Dedifferentiated amniotic fluid mesenchymal stem cell (primary cell): ENCODE data around the gene ANKRD11.
"Not testable (repeated sequence)": the region's sequence is repeated elsewhere in the genome, so short reads cannot be mapped to it uniquely, and the experiment has no call there.

Experiments used
- DNase-seq: peaks from one replicate; pipeline ENCODE4 v3.0.0-alpha.2; 2016; ENCODE audit errors: extremely low spot score

ANKRD11 gene

DNA sequence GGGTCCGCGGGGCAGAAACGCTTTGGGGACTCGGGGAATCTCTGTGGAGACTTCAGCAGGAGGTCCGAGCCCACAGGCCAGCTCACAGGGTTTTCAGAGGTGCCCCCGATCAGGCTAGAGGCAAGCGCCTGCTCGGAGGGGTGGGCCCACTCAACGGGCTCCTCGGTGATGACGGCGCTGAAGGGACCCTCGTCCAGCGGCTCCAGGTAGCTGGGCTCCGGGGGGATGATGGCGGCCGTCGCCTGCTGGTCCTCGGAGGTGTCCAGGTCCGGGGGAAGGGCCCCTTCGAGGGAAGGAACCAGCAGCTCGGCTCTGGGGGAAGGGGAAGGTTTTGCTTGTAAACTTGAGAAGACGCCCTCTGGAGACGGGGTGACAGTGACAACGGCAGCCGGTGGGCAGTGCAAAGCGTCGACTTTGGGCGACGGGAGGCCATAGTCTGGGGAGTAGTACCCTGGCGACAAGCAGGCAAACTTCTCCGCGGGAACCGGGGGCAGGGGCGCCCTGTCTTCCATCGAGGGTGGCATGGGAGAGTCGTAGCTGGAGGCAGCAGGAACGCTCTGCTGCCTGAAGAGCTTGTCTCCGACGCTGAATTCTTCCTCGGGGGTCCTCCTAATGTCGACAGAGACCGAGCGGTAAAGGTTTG lies 209.7 kb downstream of the ANKRD11 start:
- DNase-seq, result no peak

DNA sequence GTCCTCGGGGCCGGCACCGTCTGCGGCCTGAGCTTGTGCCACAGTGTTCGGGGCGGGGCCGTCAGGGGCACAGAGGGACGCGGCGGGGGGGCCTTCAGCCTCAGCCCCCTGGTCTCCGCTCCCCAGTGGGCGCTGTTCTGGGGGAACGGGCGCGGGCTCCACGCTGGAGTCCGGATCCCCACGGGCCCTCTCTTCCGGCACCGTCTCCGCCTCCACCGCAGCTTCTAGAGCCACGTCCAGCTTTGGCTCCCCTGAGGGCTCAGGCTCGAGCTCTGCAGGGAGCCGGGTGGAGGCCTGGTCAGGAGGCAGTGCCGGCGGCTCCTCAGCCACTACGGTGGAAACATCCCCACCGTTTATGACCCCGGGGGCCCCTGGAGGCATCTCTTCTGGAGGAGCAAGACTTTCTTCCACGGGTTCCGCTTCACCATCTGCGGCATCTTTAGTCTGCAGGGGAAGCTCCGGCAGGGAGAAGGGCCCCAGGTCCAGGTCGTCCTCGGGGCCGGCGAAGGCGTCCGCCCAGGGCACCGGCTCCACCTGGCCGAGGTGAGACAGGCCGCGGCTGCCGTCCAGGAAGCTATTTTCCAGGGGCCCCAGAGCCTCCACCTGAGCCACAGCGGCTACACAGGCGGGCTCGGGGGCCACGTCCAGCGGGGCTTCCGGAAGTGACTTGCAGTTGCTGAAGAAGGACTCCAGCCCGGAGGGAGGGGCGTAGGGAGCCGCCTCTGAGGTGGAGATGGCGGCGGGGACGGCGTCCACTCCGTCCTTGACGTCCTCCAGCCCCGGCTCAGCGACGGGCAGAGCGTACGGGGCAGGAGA lies 210.5 kb downstream of the ANKRD11 start:
- no peak for DNase-seq

DNA sequence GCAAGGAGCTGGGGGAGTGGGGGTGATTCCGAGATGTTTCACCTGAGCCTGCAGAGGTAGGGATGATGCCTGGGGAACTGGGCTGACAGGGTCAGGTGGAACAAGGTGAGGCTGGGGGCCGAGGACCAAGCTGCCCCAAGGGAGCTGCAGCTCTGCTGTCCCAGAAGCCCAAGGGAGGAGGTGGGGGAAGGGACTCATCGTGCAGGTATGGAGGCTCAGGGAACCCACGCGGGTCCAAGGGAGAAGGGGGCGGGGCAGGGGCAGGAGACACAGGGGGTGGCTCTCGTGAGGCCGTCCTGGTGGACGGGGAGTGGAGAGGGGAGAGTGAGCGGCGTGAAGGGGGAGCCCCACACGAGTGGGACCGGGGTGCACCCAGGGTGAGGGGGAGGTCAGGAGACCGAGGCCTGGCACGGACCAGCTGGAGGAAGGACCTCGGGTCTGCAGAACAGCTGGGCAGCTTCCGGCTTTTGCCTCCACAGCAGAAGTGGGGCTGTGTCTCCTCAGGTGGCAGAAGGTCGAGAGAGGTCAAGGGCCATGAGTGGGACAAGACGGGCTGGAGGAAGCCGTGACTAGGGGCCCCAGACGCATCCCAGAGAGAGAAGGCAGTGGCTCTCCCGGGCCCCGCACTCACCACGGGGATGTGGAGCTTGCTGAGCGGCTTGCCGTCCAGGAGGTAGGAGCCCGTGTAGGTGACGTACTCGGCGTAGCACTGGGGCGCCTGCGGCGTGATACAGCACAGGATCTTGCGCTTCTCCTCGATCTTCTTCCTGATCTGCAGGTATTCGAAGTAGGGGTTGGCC lies 211.7 kb downstream of the ANKRD11 start:
- no peak for DNase-seq

DNA sequence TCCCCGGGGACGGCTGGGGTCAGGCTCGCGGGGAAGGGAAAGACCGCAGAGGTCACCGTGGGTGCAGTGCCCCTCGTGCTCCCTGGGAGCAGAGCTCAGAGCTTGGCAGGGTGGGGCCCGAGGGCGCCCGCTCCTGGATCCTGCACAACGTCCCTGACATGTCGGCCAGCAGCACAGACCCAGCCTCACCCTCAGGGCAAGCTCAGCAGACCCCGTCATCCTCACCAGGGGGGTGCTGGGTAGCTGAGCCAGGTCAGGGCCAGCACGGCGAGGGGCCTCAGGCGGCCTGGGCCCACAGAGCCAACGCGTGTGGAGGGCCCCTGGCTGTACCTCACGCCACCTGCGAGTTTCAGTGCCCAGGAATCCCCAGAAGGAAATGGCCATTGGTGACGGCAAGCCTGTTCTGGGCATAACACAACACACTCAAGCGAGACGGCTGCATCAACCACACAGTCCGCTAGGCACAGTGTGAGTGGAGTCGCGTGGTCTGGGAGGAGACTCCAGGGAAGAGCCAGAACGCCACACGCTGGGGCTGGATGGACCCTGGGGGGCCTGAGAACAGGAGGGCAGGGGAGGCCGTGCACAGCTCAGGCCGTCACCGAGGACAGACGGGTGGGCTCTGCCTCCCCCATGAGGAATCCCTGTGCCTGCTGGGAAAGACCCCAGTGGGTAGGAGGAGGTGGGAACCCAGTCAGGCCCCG lies 212.6 kb downstream of the ANKRD11 start:
- no peak for DNase-seq

DNA sequence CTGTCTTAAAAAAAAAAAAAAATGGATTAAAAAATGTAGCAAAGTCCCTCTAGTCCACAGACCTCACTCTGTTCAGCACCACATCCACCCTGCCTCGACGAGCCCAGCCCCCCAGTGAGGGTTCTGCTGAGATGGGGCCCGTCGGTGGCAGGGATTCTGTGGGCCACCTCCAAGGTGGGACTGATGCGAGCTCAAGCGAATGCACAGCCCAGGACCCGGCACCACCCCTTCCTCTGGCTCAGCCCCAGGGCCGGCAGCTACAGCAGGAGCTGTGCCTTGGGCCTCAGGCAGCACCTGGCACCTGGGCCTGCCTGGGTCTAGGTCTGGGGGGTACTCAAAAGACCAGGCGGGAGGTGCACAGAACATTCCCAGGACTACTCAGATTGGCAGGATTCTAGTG lies 213.3 kb downstream of the ANKRD11 start:
- DNase-seq, result no peak

DNA sequence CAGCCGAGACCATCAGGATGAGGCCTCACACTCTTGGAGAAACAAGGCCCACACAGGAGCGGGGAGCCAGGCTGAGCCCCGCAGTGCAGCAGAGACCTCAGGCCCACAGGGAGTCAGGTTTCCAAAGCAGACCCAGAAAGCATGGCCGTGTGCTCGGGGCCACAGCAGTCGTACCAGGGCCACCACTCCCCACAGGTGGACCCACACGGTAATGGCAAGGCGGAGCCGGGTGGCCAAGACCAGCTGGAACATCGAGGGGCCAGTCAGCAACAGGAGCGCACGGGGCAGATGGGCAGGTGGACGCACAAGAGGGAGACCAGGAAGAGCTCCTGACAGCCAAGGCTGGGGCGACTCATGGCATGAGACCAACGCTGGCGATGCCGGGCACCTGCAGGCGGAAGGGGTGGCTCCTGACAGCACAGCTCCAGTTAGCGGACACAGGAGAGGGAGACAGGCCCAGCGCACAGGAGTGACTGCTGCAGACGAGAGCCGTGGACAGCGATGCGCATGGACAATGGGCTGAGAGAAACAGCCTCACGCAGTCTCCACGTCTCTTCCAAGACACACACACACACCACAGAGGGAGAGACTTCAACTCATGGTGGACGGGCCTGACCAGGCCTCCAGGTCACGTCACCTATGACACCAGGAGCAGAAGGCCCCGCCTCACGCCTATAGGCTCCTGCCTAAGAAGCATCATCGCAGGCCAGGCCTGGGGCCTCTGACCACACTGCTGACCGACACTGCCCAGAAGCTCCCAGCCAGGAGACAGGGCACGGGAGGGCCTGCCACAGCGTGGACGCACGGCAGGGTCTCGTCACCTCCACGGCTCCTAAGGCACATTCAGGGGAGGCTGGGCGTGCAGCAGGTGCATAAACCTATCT lies 214.3 kb downstream of the ANKRD11 start:
- no peak for DNase-seq

DNA sequence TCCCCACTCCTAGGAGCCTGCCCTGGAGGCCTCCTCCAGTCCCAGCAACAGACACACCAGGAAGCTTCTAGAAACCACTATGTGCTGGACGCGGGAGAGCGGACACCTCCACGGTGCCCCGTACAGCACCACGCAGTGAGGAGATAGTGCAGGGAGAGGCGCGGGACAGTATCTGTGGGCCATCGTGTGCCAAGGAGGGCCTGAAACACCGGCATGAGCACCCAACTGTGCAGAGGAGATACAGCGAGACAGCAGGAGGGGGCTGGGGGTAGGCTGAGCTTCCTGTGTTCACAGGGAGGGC lies 215.1 kb downstream of the ANKRD11 start:
- no peak for DNase-seq

DNA sequence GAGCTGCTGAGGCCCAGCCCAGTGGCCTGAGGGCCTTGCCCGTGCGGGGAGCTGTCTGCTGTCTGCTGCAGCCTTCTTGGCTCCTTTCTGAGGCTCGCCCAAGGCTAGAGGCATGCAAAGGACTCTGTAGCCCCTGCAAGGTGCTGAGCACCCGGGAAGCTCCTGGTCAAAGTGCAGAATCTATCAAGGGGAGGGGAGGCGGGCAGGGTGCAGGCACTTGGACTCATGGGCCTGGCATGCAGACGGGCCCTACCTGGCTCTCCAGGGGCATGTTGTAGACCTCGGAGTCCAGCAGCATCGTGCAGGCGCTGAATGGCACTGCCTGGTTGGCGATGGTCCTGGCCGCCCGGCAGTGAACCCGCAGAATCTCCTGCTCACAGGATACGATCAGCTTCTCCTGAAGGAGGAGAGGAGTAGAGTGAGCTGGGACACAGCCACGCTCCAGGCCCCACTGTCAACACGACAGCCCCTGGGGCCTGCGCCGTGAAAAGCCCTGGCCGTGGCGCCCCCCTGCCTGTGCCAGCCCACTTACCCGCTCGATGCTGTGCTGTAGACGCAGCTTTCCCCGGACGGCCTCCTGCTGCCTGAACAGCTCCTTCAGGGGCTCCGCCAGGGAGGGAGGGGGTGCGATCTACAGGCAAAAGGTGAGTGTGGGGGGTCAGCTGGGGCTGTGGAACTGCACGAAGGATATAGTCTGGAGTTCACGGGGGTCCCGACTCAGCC lies 215.6 kb downstream of the ANKRD11 start:
- no peak for DNase-seq

DNA sequence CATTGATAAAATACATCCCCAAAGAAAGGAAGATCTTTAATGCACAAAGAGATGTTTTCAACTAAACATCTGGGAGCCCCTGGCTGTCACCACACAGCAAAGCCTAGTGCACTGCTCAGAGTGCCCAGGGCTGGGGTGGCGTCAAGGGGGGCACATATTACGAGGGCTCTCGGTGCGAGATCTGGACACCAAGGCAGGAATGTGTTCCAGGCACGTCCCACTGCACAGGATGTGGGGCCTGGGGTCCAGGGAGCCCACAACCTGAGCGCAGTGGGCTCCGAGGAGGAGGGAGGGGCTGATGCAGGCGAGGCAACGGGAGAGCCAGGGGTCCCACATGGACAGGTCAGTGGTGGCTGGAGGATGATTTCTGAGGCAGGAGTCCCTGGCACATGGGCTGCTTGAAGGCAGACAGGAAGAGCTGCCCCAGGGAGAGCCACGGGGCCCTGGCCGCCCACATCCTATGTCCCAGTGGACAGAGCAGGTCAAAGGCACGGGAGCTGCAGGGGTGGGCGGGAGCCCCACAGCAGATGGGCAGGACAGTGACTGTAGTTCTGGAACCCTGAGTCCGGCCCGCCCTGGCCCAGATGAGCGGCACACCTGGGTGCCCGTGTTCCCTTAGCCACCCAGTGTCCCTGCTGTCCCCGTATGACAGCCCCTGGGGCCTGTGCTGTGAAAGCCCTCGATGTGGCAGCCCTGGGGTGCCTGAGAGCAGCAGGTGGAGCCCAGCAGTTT lies 216.5 kb downstream of the ANKRD11 start:
- DNase-seq, result no peak

DNA sequence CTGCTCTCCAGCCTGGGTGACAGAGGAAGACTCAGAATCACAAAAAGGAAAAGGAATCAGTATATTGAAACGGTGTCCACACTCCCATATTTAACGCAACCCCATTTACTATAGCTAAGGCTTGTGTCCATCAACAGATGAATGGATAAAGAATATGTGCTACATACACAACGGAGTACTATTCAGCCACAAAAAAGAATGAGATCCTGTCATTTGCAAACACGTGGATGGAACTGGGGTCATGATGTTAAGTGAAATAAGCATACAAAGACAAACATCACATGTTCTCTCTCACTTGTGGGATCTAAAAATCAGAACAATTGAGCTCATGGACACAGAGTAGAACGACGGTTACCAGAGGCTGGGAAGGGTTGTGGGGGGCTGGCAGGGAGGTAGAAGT lies 217.7 kb downstream of the ANKRD11 start:
- no peak for DNase-seq

DNA sequence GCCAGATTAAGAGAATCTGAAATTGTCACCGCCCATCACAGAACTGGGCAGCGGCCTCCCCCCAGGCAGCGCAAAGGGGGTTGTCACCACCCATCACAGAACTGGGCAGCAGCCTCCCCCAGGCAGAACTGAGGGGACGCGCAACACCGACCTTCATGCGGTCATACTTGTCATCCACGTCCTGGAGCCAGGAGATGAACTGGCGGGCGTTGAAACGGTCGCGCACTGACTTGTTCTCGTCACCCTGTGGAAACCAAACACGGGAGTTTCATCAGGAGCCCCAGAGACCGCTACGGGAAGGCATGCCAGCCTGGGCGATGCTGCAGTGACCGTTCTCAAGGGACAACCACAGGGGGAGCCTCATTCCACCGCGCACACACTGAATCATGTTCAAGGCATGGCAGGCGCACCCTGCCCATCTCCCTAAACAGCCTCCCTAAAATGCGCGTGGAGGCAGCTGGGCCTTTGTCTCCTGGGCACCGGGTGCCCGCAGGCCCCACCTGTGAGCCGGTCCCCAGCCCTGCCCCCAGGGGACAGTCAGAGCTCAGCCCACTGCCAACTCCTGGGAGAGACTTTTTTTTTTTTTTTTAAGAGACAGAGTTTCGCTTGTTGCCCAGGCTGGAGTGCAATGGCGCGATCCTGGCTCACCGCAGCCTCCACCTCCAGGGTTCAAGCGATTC lies 219.6 kb downstream of the ANKRD11 start:
- DNase-seq, result no peak

DNA sequence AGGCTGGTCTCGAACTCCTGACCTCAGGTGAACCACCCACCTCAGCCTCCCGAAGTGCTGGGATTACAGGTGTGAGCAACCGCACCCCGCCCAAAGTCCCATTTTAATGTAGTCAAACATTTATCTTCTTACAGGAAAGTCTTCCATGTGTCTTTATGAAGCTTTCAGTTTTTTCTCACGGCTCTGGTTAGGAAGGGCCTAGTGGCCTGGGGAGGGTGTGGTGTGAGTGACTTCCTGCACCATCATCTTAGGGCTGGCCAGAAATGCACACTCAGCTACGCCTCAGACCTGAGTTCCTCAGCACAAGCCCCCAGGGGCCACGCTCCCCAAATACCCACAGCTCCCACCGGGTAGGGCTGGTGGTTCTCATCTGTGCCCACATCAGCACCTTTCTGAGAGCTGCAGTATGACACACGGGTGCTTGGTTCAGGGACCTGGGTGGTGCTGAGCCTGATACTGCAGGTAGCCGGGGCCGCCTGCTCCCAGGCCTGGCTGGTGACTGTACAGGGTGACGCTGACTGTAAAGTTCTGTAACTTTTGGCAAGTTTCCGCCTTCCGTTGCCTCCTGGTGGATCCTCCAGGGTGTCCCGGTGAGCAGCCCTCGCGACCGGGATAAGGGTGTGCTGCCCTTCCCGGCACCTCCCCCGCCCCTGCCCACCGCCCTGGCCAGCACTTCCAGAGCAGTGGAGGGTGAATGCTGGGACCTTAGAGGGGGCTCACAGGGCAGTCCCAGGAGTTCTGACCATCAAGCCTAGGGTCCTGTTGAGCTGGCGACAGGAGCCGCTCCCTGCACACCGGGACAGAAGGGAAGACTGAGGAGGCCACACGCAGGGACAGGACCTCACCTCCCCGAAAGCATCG lies 220.3 kb downstream of the ANKRD11 start:
- DNase-seq, result no peak

DNA sequence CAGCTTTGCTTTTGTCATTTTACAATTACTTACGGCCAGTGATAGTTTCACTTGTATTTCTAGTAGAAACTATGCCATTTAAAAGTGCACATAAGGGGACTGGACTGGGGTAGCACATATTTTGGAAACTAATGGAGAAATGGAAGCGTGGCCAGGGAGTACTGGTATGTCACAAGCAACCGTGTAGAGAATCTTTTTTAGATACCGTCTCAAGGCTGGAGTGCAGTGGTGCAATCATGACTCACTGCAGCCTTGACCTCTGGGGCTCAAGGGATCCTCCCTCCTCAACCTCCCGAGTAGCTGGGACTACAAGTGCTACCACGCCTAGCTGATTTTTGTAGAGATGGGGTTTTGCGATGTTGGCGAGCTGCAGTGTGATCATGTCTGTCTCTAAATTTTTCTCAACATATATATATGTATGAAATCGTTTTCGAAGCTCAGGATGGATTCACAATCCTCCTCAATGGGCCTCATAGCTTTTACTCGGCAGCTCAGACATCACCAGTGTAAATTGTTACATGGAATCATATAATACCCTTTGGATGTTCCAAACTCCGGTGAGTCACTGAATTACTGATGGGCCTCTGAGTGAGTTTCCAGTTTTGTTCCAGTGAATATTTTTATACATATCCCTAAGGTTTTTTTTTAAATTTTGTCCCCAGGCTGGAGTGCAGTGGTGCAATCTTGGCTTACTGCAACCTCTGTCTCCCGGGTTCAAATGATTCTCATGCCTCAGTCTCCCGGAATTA lies 221.2 kb downstream of the ANKRD11 start:
- no peak for DNase-seq

DNA sequence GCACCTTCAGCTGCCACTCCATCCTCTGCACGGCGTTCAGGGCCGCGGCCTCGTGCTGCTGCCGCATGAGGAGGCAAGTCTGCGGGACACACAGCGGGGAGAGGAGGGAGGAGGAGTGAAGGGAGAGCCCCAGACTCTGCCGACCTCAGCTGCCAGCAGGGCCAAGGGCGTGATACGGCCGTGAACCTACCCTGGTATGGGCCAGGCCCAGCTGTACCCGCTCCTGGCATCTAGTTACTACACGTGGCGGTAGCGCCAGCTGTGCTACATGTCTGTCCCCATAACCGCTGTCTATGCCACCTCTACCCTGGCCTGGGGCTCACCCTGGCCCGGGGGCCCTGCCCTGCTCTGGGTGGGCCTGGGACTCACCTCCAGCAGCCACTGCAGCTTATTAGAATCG lies 221.8 kb downstream of the ANKRD11 start:
- DNase-seq, result no peak

DNA sequence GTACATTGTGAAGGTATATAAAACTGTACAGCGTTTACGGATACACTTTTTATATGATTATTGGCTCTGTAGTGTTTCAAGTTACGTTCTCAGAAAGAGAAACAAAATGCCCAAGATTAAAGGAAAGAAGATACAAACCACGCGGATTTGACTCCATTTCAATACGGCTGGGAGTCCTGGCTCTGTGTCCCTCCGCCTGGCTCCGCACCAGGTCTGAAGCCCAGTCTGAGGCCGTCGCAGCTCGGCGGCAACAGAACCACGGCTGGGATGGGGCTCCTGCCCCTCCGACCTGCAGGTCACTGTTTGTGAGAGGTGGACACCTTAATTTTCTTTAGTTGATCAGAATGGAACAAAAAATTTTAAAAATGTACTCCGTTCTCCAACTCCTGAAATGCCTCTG lies 222.6 kb downstream of the ANKRD11 start:
- not testable (repeated sequence) for DNase-seq

DNA sequence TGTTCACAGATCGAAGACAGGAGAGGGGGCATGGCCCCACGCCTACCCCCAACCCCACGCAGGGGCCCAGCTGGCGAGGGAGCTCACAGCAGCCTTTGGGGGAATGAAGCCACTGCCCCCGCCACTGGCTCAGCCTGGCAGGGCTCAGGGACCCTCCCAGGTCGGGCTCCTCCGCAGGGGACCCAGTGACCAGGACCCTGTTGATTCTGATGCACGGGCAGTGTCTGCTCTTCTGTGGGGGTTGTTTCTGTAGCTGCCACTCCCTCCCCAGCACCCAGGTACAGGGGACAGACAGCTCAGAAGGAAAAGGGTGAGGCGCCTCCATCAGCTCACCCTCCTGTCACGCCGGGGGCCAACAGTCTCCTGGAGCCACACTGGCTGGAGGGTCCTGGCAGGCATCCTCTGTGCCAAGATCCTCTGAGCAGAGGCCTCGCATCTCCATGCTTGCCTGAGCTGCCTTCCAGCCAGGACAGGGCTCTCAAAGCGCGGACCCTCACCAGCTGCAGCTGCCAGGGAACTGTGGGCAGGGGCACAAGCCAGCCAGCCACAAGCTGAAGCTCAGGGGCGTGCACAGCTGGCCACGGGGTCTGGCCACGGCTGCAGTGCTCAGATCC lies 223.7 kb downstream of the ANKRD11 start:
- no peak for DNase-seq

DNA sequence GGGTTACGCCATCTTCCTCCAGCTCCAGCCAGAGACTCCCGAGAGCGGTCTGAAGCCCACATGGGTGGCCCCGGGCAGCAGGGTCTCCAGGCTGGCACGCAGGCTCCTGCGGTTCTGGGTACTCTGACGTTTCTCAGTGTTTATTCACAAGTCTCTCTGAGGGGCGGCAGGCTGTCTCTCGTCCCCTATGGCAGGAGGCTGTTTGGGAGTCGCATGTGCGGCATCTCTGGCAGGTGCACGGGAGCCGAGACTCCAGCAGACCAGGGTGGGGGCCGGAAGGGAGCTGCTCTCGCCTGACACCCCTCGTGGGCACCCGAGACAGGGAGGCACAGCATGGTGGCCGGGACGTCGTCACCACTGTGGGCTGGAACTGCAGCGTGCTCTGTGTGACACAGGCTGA lies 224.7 kb downstream of the ANKRD11 start:
- no peak for DNase-seq
